Stimulated activated CD4-positive, alpha-beta T cell treated with anti-CD3 and anti-CD28 coated beads, TNF-alpha, amount 100 ng/mL, for 1 hour (primary cell): ENCODE results near the gene SAP30L.

ENCODE experiments used
- DNase-seq, 3 donors: peaks; one replicate each; pipeline ENCODE4 v3.0.0-alpha.2; 2020; ENCODE audit warnings: low read depth in 3 of 3, low spot score in 1 of 3

The SAP30L gene

DNA sequence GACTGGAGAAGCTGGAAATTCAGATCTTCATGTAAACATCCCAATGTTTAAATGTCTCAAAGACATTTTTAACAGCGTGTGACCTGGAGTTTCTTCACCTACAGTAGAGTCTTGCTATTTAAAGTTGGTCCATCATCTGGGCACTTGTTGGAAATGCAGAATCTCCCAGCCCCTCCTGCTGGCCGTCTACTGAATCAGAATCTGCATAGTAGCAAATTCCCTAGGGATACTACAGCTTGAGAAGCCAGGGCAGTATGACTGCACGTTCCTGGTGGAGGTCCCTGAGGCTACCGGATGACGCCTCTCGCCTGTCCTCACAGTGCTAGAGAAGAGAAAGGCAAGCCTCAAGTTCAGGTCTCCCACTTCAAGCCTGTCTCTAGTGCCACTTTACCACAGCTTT lies 15.7 kb downstream of the SAP30L start:
- no peak for DNase-seq

DNA sequence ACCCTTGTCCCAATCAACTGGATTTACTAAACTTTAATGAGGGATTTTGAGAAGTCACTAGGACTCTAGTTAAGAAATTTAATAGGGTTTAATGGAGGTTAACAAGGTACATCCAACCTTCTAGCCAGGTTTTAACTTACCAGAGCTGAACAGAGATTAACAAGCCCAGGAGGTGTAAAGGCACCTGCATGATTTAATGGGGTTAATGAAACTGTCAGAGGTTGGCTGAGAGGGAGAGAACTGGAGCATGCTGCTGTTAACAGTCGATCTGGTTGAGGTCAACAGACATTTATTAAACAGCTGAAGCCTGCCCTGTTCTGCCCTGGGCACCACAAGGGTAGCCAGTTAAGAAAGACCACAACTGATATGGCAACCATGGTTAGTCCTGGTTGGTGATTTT lies 18.6 kb downstream of the SAP30L start:
- DNase-seq, result no peak

DNA sequence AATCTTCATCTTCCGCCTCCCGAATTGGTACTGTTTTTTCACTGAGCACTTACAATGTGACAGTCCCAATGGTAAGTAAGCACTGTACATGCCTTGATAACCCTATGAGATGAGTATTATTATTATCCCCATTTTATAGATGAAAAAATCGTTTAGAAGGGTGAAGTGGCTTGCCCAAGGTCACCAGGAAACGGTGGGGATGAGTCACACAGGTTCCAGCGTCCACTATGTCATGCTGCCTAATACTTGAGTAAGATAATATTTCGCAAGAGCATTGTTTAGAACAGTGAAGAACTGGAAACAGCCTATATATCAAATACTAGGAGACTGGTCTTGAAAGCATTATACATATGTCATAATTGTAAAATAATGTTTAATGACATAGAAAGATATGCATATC lies 19.4 kb downstream of the SAP30L start:
- no peak for DNase-seq

DNA sequence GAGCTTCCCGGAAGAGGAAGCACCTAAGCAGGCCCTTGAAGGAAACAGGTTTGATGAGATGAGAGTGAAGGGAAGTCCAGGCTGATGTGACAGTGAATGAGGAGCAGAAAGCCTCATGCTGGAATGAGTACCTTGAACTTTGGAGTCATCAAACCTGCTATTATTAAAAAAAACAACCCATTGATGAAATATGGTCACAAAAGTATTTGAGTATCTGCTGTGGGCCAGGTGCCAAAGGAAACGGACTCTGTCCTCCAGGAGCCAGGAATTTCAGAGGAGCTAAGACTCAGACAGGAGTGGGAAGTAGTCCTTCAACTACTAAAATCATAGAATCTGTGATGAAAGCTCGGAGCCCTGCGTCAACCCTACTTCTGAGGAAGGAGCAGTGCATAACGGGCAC lies 20.4 kb downstream of the SAP30L start:
- no peak for DNase-seq

GRCh38 chr5:154466671-154467070 lies 20.9 kb downstream of the SAP30L start:
- no peak for DNase-seq

- DNase-seq, result peak in 2 of 3 donors; percentile 39 to 74
Observed at GRCh38 chr5:154467655-154468354, 22.0 kb downstream of the SAP30L start.

DNA sequence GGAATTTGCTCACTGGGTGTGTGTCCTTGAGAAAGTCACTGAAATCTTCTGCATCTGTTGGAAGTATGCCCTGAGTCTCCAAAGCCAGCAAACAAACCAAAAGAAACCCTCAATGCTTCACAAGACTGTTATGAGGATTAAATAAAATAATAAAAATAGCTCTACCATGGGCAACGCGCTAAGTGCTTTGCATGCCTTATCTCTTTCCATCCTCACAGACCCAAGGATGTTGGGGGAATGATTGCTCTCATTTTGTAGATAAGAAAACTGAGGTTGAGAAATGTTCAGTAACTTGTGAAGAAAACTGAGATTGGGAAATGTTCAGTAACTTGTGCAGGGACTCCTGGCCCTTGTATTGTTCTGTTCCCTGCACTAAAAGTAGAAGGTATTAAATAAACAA lies 24.3 kb downstream of the SAP30L start:
- DNase-seq, result no peak

DNA sequence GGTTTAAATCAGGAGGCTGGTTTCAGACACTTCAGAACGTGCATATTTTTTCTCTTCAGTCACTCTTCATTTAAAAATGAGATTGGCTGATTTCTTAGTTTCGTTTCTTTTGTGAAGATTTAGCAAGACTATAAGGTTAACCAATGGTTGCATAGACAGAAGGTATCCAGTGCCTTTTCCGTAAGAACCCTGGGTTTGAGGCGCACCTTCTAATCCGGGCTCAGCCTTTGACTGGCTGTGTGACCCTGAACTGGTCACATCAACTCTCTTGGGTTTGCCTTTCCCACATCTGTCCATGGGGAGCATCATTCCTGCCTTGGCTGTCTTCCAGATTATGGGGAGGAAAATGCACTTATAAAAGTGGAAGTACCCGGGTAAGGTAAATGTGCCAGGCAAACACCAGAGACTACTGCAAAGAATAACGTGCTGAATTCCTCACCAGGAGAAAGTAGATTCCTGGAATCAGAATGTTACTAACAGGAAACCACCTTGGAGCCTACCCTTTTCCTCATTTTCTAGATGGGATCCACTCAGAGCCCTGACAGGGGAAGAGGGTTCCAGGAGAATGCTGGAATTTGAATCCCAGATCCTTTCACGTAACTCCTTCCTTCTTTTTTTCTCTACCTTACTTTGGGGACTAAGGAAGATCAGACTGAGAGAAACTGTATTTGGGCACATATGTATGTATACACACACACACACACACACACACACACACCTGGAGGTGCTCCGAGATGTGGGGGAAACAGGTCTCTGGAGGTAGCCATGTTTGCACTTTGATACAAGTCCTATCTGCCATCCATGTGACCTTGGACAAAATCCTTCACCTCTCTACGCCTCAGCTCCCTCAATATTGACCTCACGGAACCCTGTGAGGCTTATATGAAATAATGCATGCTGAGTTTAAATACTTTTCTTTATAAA lies 25.4 kb downstream of the SAP30L start:
- DNase-seq, result no peak

DNA sequence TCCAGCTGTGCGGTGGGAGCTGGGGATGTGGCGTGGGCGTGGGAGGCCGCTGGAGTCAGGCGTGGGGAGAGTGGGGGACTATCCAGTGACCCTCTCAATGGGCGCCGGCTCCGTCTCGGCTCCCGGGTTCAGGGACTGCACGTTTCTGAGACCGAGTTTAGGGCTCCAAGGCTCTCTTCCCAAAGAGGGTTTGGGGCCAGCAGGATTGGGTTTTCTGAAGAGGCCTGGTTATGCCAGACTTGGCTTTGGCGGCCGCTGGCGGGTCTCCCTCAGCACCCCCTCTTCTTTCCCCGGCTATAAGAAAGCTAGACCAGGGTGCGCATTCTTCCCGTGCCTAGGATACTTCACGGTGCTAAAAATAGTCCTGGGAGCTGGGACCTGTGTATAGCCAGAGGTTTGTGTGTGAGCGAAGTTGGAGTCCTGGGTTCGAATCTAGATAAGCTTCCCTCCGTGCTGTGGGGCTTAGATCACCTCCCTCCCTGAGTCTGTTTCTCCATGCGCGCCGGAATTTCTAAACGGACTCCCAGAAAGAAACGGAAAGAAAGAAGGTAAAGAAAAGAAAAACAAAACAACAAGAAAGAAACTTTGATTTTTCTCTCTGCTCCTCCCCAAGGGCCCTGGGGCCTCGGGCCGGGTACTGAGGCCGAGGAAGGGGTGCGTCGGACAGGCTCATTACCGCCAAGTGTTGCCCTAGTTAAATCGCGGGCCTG lies 27.2 kb downstream of the SAP30L start:
- DNase-seq, result no peak

DNA sequence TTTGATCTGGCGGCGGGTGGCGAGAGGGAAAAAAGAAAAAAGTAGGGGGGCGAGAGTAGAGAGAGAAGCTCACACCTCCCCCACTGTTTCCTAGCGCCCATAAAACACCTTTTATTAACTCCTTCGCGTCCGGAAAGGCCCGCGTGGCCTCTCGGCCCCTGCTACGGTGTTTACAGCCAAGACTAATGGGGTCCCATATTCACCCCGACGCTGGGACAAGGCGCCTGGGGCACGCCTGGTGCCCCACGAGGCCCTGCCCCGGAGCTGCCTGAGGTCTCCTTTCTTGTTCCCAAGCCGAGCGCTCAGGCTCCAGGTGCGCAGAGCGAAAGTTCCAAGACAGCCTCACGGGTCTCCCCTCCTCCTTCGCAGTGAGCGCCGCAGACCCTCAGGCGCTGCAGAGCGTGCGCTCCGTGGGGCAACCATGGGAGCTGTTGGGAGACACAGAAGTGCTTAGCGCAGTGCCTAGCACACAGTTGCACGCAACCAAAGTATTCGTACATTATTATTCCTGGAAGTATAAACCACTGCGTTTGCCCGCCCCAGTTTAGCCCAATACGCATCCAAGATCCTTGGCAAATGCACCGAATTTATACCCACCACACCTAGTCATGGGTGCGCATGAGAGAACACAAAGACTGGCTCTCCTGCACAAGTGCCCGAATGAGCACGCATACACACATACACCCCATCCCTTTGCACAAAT lies 27.9 kb downstream of the SAP30L start:
- no peak for DNase-seq

DNA sequence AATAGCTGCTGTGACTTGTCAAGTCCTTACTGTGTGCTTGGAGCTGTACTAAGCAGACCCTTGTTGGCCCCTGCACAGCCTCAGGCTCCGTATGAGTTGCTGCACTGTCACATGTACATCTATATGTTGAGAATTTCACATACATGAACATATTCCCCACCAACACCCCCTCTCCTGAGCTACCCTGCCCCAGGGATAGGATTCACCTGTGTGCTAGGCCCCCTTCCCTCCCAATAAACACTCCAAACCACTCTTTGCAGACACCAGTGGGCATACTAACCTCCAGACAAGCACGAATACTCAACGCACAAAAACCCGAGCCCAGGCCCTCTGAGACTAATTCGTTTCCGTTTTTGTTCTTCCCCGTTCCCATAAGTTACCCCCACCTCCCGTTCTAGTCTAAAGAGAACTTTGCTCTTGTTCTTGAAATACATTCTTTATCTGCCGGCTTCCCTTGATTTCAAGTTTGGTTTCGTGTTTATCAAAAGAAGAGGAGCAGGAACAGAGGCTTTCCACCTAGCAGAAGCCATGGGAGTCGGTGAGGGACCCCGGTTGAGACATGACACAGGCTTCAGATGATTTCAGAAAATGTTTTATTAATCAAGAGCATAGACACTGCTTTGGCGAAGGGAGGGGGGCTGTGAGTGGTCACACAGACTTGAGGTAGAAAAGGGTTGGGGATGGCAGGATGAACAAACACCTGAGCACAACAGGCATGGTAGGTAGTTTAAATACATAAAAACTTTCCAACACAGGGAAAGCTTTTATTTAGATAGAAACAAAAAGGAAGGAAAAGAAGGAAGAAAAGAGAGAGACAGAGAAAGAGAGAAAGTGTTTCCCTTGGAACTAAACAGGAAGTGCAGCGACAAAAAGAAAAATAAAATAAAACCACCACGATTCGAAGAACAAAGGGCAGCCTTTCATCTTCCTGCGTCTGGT lies 28.9 kb downstream of the SAP30L start:
- no peak for DNase-seq

DNA sequence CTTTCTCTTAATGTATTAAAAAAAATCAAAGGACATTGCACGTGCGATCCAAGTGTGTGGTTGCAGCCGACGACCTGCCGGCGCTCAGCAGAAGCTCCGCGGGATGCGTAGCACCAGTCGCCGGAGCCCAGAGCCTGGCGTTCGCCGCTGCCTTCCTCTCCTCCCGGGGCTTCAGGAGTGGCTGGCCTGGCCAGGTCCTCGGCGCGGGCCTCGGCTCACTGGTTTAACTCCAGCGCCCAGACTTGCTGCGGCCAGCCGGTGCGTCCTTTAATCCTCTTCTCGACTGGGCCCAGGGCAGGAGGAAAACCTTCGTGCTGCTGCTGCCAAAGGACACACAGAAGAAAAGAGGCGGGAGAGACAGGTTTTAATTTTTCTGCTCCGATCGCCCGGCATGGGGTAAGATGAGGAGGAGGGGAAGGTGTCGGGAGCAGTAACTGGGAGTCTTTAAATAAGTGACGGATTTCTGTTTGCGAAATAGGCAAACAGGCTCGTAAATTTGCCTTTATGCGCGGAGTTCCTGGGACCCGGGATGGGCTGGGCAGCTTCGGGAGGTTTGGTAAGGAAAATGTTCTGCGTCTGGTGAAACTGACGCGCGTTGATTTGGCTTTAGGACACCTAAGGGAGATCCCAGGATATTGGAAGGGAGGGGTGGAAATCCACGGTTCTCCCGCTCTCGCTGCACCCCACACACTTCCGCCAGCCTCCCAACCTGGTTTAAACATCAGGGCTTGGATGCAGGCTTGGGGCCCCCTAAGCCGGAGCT lies 30.0 kb downstream of the SAP30L start:
- no peak for DNase-seq

DNA sequence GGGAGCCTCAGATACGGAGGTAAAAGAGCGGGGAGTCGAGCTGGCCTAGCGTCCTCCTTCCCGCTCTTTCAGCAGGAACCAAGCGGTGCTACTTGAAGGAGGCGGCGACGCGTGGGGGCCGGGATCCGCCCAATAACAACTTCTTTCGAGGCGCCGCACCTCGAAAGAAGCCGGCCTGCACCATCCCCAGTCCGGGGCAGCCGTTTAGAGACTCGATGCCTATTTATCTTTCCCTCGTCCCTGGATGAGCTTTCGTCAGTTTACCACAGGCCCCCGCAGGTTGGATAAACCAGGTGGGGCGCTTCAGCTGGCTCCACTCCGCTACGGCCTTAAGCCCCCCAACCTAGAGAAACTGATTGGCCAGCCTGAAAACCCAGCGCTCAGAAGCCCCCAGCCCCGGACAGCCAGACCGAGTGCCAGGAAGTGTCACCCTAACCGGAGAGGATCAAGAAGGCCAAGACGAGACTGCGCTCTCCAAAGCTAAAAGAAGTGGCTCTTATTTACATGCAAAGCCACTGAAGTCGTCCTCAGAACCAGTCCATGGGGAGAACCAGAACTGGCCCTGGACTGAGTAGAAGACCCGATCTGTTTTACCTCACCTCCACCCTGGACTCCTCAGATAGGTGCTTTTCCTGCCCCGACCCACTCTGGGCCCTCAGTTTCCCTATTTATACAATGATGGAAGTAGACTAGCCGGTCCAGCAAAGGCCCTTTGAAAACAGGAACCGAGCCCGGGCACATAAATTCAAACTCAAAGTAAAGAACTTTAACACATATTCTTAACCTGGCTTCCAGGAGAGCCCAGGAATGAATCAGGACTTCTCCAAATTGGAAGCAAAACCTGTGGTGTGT lies 30.8 kb downstream of the SAP30L start:
- no peak for DNase-seq

- no peak for DNase-seq
Observed at GRCh38 chr5:154477382-154478223, 31.8 kb downstream of the SAP30L start.

DNA sequence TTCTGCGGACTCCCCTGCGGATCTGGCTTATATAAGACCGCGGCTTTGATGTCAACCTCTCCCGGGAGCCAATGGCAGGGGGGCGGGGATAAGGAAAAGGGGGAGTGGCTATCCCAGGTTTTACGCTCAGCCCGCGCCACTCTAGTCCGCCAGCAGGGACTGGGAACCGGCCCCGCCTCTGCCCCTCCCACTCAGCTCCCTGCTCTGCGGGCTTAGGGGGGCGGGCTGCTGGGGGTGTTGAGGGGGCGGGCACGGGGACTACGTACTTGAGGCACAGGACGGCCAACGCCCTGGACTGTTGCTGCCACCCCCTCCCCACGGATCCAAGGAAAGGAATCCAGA lies 32.4 kb downstream of the SAP30L start, which contains the start of gene HAND1:
Gene HAND1, minus strand, starts transcription at position 4 of the 342 bp plus-strand sequence. CDS start 219 bp downstream, outside the sequence.
- DNase-seq, result no peak

DNA sequence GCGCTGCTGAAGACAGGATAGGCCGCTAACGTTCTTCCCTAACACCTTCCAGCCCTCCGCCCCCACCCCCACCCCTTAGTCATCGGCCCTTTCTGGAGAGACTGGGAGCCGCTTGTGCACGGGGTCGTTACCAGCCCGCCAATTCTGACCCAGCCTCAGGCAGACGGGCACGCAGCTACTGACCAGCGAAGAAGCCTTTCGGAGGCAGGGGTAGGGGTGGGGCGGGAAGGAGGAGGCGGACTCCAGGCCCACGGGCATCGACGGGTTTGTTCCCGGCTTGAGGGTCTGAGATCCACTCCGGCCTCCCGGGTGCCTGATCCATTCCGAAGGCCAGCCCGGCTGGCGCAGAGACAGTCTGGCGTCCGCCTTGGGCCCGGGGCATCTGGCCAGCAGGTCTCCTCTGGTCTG lies 33.0 kb downstream of the SAP30L start:
- DNase-seq, result no peak

DNA sequence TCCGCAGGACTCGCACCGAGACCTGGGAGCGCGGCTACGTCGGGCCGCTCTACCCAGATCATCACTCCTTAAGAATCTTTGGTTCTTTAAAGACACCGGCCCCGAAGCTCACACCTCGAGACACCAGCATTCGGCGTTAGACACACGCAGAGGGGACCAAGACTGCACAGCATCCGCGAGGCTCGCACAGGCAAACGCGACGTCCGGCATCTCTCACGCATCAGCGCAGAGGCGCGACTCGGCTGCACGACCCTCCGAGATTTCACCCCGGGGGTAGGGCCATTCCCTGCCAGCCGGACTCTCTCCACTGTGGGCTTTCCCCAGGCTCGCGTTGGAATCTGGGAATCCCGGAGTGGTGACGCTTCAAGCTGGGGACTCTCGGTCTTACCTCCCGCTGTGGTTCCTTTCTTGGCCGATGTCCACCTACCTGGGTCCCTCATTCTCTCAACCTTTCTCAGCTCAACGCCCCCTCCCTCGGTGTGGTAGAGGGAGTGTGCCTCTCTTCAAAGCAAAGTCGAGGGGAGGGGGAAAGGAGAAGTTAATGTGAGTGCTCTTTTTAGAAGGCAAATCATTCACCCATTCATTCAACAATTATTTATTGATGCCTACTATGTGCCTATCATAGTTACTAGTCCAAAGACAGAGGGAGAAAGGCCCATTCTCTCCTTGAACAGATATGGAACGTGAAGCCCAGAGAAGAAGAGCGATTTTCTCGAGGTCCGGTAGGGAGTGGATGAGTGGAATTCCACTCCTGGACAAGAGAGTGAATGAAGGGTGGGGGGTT lies 33.6 kb downstream of the SAP30L start:
- DNase-seq, result no peak
